Measurements from ENCODE around the gene PIEZO2.

GRCh38 chr18:11148680-11149440 lies 509 bp downstream of the PIEZO2 start:
- TF ChIP-seq CTCF (IDR thresholded peaks at IDR 0.05) = no peak
- no peak for TF ChIP-seq ZFX (IDR thresholded peaks at IDR 0.05; ENCODE audit: borderline replicate concordance)
